Inflammatory macrophage (primary cell): ENCODE data around the gene DNAJC22.
"Not testable (repeated sequence)": the region's sequence is repeated elsewhere in the genome, so short reads cannot be mapped to it uniquely, and the experiment has no call there.

Experiments
- DNase-seq, 2 donors: peaks; one replicate each; pipeline ENCODE4 v3.0.0-alpha.2; 2020 to 2022
- total RNA-seq, 18 experiments: gene quantifications; one replicate each; lab custom pipeline; 2026; ENCODE audit warnings: mixed read lengths in 6 of 18, inconsistent platforms in 2 of 18; lab: John Stamatoyannopoulos, UW

The DNAJC22 gene
- 0.03 to 0.67 (median 0.14) reads per million in 18 experiments for total RNA-seq

GRCh38 chr12:49346659-49347310 is at the start of gene DNAJC22:
Gene DNAJC22 (plus strand): TSS chr12:49346888. CDS start chr12:49348873, 1,985 bp downstream.
- peak in 1 of 2 donors; percentile 31 for DNase-seq

GRCh38 chr12:49297695-49298060 is 49.0 kb upstream of the DNAJC22 start:
- DNase-seq, result no peak

- DNase-seq, result peak in 1 of 2 donors; percentile 36
Observed at GRCh38 chr12:49298160-49298559, 48.5 kb upstream of the DNAJC22 start.

- DNase-seq, result no peak
Observed at GRCh38 chr12:49301760-49302159, 44.9 kb upstream of the DNAJC22 start.

- no peak for DNase-seq
Observed at GRCh38 chr12:49304161-49304560, 42.5 kb upstream of the DNAJC22 start.

- DNase-seq, result peak; percentile 24 to 70
Observed at GRCh38 chr12:49305762-49306510, 40.8 kb upstream of the DNAJC22 start.

GRCh38 chr12:49309386-49309785 is 37.3 kb upstream of the DNAJC22 start:
- no peak for DNase-seq

GRCh38 chr12:49310451-49311000 is 36.2 kb upstream of the DNAJC22 start:
- not testable (repeated sequence) for DNase-seq

- no peak for DNase-seq
Observed at GRCh38 chr12:49314811-49315210, 31.9 kb upstream of the DNAJC22 start.

GRCh38 chr12:49317118-49317517 is 29.6 kb upstream of the DNAJC22 start:
- not testable (repeated sequence) for DNase-seq

- not testable (repeated sequence) for DNase-seq
Observed at GRCh38 chr12:49320411-49321103, 26.1 kb upstream of the DNAJC22 start.

GRCh38 chr12:49322367-49322707 is 24.4 kb upstream of the DNAJC22 start:
- DNase-seq, result no peak

GRCh38 chr12:49322708-49323523 is 23.8 kb upstream of the DNAJC22 start, which contains the start of gene TROAP:
Gene TROAP (plus strand): TSS chr12:49323255. CDS start chr12:49323609, 354 bp downstream.
- peak; percentile 99 for DNase-seq

GRCh38 chr12:49323524-49324097 is 23.1 kb upstream of the DNAJC22 start:
- DNase-seq, result no peak

- DNase-seq, result no peak
Observed at GRCh38 chr12:49325606-49326005, 21.1 kb upstream of the DNAJC22 start.

GRCh38 chr12:49327368-49327767 is 19.3 kb upstream of the DNAJC22 start:
- no peak for DNase-seq

- no peak for DNase-seq
Observed at GRCh38 chr12:49327887-49328286, 18.8 kb upstream of the DNAJC22 start.

GRCh38 chr12:49328816-49329215 is 17.9 kb upstream of the DNAJC22 start:
- no peak for DNase-seq

GRCh38 chr12:49330032-49330619 is 16.6 kb upstream of the DNAJC22 start:
- DNase-seq, result no peak

- DNase-seq, result no peak
Observed at GRCh38 chr12:49330631-49331379, 15.9 kb upstream of the DNAJC22 start.
